Measurements from ENCODE around the gene OBP2A. TPM values are rescaled to one million over a fixed set of nuclear protein-coding genes. Genes with fewer than 3 reads are reported as not detected.
A peak's percentile ranks its signal among the peaks of the same experiment; 100 is the strongest.

Gene OBP2A
- total and polyA plus RNA-seq, 8 donors = not detected

GRCh38 chr9:135507104-135508035 is 38.6 kb upstream of the OBP2A start:
- Histone ChIP-seq H3K4me1 (no peaks in the 10 kb centered on the region), H3K9me3 (no peaks in the 10 kb centered on the region), H3K36me3 (peaks cover under 1 to 12% (median 7%) of the 10 kb centered on the region in 3 donors), H3K27ac (no peak overlapping the region), H3K4me3 (no peak overlapping the region), H3K27me3 (no peaks in the 10 kb centered on the region)
- ATAC-seq (no peak), FAIRE-seq (no peak), DNase-seq (peak in 2 of 6 donors; percentile 7 to 43)
- TF ChIP-seq CTCF (IDR thresholded peaks at IDR 0.05) = no peak
- intact Hi-C loops (cut with DNase I) = no loop called here
- 77 to 78% methylated on average over 23 of the region's 23 CpGs for WGBS, 2 donors

- Histone ChIP-seq H3K4me1 (no peaks in the 10 kb centered on the region), H3K27me3 (no peaks in the 10 kb centered on the region), H3K27ac (no peak overlapping the region), H3K4me3 (no peak overlapping the region), H3K9me3 (no peaks in the 10 kb centered on the region), H3K36me3 (peaks cover 0 to 11% (median 7%) of the 10 kb centered on the region in 3 donors)
- WGBS, 2 donors = 68 to 81% methylated on average over 9 of the region's 9 CpGs
- intact Hi-C loops (cut with DNase I) = no loop called here
- TF ChIP-seq CTCF (IDR thresholded peaks at IDR 0.05) = no peak
- FAIRE-seq = no peak
- ATAC-seq = no peak
- DNase-seq = peak in 1 of 6 donors; percentile 3
These were observed 37.6 kb upstream of the OBP2A start for GRCh38 chr9:135508211-135508820.

- Histone ChIP-seq H3K9me3 (no peaks in the 10 kb centered on the region), H3K27me3 (no peaks in the 10 kb centered on the region), H3K4me3 (no peak overlapping the region), H3K4me1 (no peaks in the 10 kb centered on the region), H3K27ac (no peak overlapping the region), H3K36me3 (peaks cover 0 to under 1% (median under 1%) of the 10 kb centered on the region in 3 donors)
- TF ChIP-seq CTCF (IDR thresholded peaks at IDR 0.05) = no peak
- ATAC-seq (no peak), FAIRE-seq (no peak), DNase-seq (no peak)
- 60 to 73% methylated on average over 2 of the region's 2 CpGs for WGBS, 2 donors
- intact Hi-C loops (cut with DNase I) = no loop called here
These were observed 36.5 kb upstream of the OBP2A start for GRCh38 chr9:135509458-135509857.

- H3K9me3 ChIP-seq = no peaks in the 10 kb centered on the region
- FAIRE-seq (no peak), DNase-seq (peak in 1 of 6 donors; percentile 0), ATAC-seq (no peak)
- intact Hi-C loops (cut with DNase I) = no loop called here
- H3K27me3 ChIP-seq = no peaks in the 10 kb centered on the region
- no peaks in the 10 kb centered on the region for H3K4me1 ChIP-seq
- no peak overlapping the region for H3K4me3 ChIP-seq
- H3K27ac ChIP-seq = no peak overlapping the region
- TF ChIP-seq CTCF (IDR thresholded peaks at IDR 0.05) = no peak
- H3K36me3 ChIP-seq = no peaks in the 10 kb centered on the region
- 45 to 68% methylated on average over 10 of the region's 10 CpGs for WGBS, 2 donors
These were observed 33.7 kb upstream of the OBP2A start for GRCh38 chr9:135512241-135512603.

All from pancreas (tissue), 10 donors.